HepG2 (cell line): ENCODE data around the gene NOX3. TPM values are rescaled to one million over a fixed set of nuclear protein-coding genes. Genes with fewer than 3 reads are reported as not detected.

Experiments
- BRD4 ChIP-seq: sonication (generic); formaldehyde crosslinking; IDR thresholded peaks from 2 replicates; pipeline ENCODE4 v1.4.0; 2020; ENCODE audit warnings: missing genetic modification reagents
- FOXP1 ChIP-seq, 2 experiments: fragments of 450-650 bp in 1 of 2; IDR thresholded peaks; 2 replicates each; pipeline ENCODE4 v1.6.1; 2017 to 2018; ENCODE audit warnings: antibody characterized with exemption in 1 of 2
- HDAC1 ChIP-seq: sonication (generic); formaldehyde crosslinking; IDR thresholded peaks from 2 replicates; pipeline ENCODE4 v1.5.1; 2020; ENCODE audit warnings: mild to moderate bottlenecking, missing genetic modification reagents
- NR2F6 ChIP-seq, 2 experiments: IDR thresholded peaks; 2 replicates each; pipeline ENCODE4 v1.6.1; 2016; ENCODE audit warnings: antibody characterized with exemption in 1 of 2, mild to moderate bottlenecking in 1 of 2
- ZNF224 ChIP-seq: sonication (generic); formaldehyde crosslinking; IDR thresholded peaks from 2 replicates; pipeline ENCODE4 v1.5.0; 2020; ENCODE audit warnings: mild to moderate bottlenecking, missing genetic modification reagents
- ZNF343 ChIP-seq: sonication (generic); formaldehyde crosslinking; IDR thresholded peaks from 2 replicates; pipeline ENCODE4 v1.4.0; 2020; ENCODE audit warnings: mild to moderate bottlenecking, missing genetic modification reagents
- ZNF761 ChIP-seq: sonication (generic); formaldehyde crosslinking; conservative IDR thresholded peaks from 2 replicates; pipeline ENCODE4 v1.4.0; 2020; ENCODE audit warnings: mild to moderate bottlenecking, missing genetic modification reagents
- polyA plus RNA-seq, 8 experiments: library from polyadenylated mRNA; depleted of rRNA in 3 of 8; stranded (reverse) in 7 of 8; unstranded in 1 of 8; fragments of >200 nt; fragmentation: Illumina TruSeq in 4 of 8; extraction: Trizol in 4 of 8; gene quantifications; 2 replicates each; pipeline versions ENCODE4 v1.2.1 to v1.2.3, GENCODE V29; 2011 to 2016; ENCODE audit warnings: low read depth in 4 of 8, missing spikeins in 1 of 8, mixed read lengths in 1 of 8; ENCODE audit not compliant: insufficient read depth in 1 of 8
- total RNA-seq, 5 experiments: library from RNA; depleted of rRNA; stranded (reverse); fragments of >200 nt; fragmentation: Illumina TruSeq; extraction: Trizol; gene quantifications; 2 replicates each; pipeline ENCODE4 v1.2.3, GENCODE V29; 2016; ENCODE audit warnings: low read depth in 1 of 5
- TF ChIP-seq, protein P1 (sequence below), 2 experiments: sonication (generic) in 1 of 2; formaldehyde crosslinking in 1 of 2; IDR thresholded peaks; 2 replicates each; pipeline versions ENCODE4 v1.6.1 to v1.9.0; 2014 to 2022; ENCODE audit warnings: antibody characterized with exemption in 1 of 2, borderline replicate concordance in 1 of 2, inconsistent platforms in 1 of 2, low read depth in 1 of 2, missing genetic modification reagents in 1 of 2
- TF ChIP-seq, protein P2 (sequence below): sonication (generic); formaldehyde crosslinking; IDR thresholded peaks from 2 replicates; pipeline ENCODE4 v1.4.0; 2020; ENCODE audit warnings: mild to moderate bottlenecking, missing genetic modification reagents
- TF ChIP-seq, protein P3 (sequence below): sonication (generic); formaldehyde crosslinking; IDR thresholded peaks from 2 replicates; pipeline ENCODE4 v1.9.0; 2022; ENCODE audit warnings: missing genetic modification reagents, mild to moderate bottlenecking, borderline replicate concordance
- TF ChIP-seq, protein P4 (sequence below): sonication (generic); formaldehyde crosslinking; IDR thresholded peaks from 2 replicates; pipeline ENCODE4 v1.5.1; 2020; ENCODE audit warnings: missing genetic modification reagents, mild to moderate bottlenecking, borderline replicate concordance
- TF ChIP-seq, protein P5 (sequence below): IDR thresholded peaks from 2 replicates; pipeline ENCODE4 v1.6.1; 2016; ENCODE audit warnings: missing compliant biosample characterization, missing genetic modification reagents, borderline replicate concordance
- TF ChIP-seq, protein P6 (sequence below): sonication (generic); formaldehyde crosslinking; IDR thresholded peaks from 2 replicates; pipeline ENCODE4 v1.9.0; 2021; ENCODE audit warnings: missing genetic modification reagents, borderline replicate concordance

The NOX3 gene
- total and polyA plus RNA-seq, 2 of the 13 experiments (the other 11 are each of a cell fraction or from before 2014, with no cell fraction given), result 0.09 to 0.18 TPM

DNA sequence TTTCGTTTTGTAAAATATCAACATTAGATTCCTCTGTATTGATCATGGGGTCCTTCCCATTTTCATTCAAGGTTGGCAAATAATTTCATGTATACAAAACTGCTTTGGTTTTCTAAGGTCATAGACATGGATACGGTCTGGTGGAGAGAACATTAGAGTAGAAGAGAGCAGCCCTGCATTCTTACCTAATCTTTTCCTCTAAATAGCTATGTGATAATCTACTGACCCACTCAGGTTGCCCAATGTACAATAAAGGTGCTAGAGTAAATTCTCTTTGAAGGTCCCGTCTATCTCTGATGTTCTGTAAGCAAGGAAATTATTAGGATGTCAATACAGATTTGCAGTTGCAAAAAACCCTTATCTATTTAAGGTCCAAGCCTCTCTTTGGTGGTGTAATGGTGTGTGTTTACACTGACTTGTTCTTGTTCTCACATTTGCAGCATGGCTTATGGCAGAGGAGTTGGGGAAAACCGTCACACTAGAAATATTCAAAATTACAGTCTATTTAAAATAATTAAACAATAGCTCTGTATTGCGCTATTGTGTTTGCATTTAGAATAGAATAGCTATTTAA is 31.2 kb upstream of the NOX3 start (continued):
- peak; percentile 96 for TF ChIP-seq FOXP1 (IDR thresholded peaks at IDR 0.05)
- peak; percentile 99 for TF ChIP-seq FOXP1 (CRISPR knock-in tag; IDR thresholded peaks at IDR 0.05)
- TF ChIP-seq HDAC1 (CRISPR knock-in tag), result peak; percentile 90
- TF ChIP-seq, protein P1, sequence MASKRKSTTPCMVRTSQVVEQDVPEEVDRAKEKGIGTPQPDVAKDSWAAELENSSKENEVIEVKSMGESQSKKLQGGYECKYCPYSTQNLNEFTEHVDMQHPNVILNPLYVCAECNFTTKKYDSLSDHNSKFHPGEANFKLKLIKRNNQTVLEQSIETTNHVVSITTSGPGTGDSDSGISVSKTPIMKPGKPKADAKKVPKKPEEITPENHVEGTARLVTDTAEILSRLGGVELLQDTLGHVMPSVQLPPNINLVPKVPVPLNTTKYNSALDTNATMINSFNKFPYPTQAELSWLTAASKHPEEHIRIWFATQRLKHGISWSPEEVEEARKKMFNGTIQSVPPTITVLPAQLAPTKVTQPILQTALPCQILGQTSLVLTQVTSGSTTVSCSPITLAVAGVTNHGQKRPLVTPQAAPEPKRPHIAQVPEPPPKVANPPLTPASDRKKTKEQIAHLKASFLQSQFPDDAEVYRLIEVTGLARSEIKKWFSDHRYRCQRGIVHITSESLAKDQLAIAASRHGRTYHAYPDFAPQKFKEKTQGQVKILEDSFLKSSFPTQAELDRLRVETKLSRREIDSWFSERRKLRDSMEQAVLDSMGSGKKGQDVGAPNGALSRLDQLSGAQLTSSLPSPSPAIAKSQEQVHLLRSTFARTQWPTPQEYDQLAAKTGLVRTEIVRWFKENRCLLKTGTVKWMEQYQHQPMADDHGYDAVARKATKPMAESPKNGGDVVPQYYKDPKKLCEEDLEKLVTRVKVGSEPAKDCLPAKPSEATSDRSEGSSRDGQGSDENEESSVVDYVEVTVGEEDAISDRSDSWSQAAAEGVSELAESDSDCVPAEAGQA (IDR thresholded peaks at IDR 0.05; ENCODE audit: low read depth), result no peak
- TF ChIP-seq, protein P1 (CRISPR knock-in tag; IDR thresholded peaks at IDR 0.05; ENCODE audit: borderline replicate concordance), result peak; percentile 93; the same call in 1 of the 2 replicates
- TF ChIP-seq BRD4 (CRISPR knock-in tag), result peak; percentile 99
- 0 out of 2 replicates have a peak, but pooled peaks have one; percentile 81 for TF ChIP-seq ZNF761 (CRISPR knock-in tag)
- TF ChIP-seq ZNF343 (CRISPR knock-in tag), result peak; percentile 76; the same call in 1 of the 2 replicates
- TF ChIP-seq, protein P2, sequence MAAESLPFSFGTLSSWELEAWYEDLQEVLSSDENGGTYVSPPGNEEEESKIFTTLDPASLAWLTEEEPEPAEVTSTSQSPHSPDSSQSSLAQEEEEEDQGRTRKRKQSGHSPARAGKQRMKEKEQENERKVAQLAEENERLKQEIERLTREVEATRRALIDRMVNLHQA (CRISPR knock-in tag), result peak; percentile 71; the same call in 1 of the 2 replicates
- TF ChIP-seq, protein P3, sequence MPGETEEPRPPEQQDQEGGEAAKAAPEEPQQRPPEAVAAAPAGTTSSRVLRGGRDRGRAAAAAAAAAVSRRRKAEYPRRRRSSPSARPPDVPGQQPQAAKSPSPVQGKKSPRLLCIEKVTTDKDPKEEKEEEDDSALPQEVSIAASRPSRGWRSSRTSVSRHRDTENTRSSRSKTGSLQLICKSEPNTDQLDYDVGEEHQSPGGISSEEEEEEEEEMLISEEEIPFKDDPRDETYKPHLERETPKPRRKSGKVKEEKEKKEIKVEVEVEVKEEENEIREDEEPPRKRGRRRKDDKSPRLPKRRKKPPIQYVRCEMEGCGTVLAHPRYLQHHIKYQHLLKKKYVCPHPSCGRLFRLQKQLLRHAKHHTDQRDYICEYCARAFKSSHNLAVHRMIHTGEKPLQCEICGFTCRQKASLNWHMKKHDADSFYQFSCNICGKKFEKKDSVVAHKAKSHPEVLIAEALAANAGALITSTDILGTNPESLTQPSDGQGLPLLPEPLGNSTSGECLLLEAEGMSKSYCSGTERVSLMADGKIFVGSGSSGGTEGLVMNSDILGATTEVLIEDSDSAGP (CRISPR knock-in tag), result no peak
- TF ChIP-seq, protein P4, sequence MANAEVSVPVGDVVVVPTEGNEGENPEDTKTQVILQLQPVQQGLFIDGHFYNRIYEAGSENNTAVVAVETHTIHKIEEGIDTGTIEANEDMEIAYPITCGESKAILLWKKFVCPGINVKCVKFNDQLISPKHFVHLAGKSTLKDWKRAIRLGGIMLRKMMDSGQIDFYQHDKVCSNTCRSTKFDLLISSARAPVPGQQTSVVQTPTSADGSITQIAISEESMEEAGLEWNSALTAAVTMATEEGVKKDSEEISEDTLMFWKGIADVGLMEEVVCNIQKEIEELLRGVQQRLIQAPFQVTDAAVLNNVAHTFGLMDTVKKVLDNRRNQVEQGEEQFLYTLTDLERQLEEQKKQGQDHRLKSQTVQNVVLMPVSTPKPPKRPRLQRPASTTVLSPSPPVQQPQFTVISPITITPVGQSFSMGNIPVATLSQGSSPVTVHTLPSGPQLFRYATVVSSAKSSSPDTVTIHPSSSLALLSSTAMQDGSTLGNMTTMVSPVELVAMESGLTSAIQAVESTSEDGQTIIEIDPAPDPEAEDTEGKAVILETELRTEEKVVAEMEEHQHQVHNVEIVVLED, result no peak
- TF ChIP-seq NR2F6 (IDR thresholded peaks at IDR 0.05), result peak; percentile 99
- TF ChIP-seq NR2F6 (CRISPR knock-in tag; IDR thresholded peaks at IDR 0.05), result peak; percentile 98
- TF ChIP-seq, protein P5, sequence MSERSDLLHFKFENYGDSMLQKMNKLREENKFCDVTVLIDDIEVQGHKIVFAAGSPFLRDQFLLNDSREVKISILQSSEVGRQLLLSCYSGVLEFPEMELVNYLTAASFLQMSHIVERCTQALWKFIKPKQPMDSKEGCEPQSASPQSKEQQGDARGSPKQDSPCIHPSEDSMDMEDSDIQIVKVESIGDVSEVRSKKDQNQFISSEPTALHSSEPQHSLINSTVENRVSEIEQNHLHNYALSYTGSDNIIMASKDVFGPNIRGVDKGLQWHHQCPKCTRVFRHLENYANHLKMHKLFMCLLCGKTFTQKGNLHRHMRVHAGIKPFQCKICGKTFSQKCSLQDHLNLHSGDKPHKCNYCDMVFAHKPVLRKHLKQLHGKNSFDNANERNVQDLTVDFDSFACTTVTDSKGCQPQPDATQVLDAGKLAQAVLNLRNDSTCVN (CRISPR knock-in tag), result no peak
- TF ChIP-seq, protein P6, sequence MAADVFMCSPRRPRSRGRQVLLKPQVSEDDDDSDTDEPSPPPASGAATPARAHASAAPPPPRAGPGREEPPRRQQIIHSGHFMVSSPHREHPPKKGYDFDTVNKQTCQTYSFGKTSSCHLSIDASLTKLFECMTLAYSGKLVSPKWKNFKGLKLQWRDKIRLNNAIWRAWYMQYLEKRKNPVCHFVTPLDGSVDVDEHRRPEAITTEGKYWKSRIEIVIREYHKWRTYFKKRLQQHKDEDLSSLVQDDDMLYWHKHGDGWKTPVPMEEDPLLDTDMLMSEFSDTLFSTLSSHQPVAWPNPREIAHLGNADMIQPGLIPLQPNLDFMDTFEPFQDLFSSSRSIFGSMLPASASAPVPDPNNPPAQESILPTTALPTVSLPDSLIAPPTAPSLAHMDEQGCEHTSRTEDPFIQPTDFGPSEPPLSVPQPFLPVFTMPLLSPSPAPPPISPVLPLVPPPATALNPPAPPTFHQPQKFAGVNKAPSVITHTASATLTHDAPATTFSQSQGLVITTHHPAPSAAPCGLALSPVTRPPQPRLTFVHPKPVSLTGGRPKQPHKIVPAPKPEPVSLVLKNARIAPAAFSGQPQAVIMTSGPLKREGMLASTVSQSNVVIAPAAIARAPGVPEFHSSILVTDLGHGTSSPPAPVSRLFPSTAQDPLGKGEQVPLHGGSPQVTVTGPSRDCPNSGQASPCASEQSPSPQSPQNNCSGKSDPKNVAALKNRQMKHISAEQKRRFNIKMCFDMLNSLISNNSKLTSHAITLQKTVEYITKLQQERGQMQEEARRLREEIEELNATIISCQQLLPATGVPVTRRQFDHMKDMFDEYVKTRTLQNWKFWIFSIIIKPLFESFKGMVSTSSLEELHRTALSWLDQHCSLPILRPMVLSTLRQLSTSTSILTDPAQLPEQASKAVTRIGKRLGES, result peak; percentile 84
- no peak for TF ChIP-seq ZNF224 (CRISPR knock-in tag)
